Nephron (organoid): Measurements from ENCODE around the gene UNC13A.
A peak's percentile ranks its signal among the peaks of the same experiment; 100 is the strongest.

Source experiments
- H3K27ac Mint-ChIP-seq, 3 experiments: 2 replicates each; pipeline ENCODE4 v1.8.0; 2020; ENCODE audit warnings: mixed read lengths in 3 of 3, mild to moderate bottlenecking in 2 of 3, moderate library complexity in 1 of 3
- H3K27me3 Mint-ChIP-seq: 2 replicates; pipeline ENCODE4 v1.8.0; 2021; ENCODE audit warnings: low read depth, mild to moderate bottlenecking, moderate library complexity, mixed read lengths
- H3K36me3 Mint-ChIP-seq: 2 replicates; pipeline ENCODE4 v1.8.0; 2020; ENCODE audit warnings: low read depth, mixed read lengths
- H3K4me1 Mint-ChIP-seq: 2 replicates; pipeline ENCODE4 v1.8.0; 2020; ENCODE audit warnings: mixed read lengths
- H3K4me3 Mint-ChIP-seq, 3 experiments: 2 replicates each; pipeline ENCODE4 v1.8.0; 2020; ENCODE audit warnings: mild to moderate bottlenecking in 3 of 3, mixed read lengths in 3 of 3, moderate library complexity in 2 of 3
- H3K9me3 Mint-ChIP-seq: 2 replicates; pipeline ENCODE4 v1.8.0; 2020; ENCODE audit warnings: mixed read lengths
- TF ChIP-seq, protein P1 (sequence below), 3 experiments: fragments of 200-600 bp; sonication (generic); IDR thresholded peaks; one replicate each; pipeline ENCODE4 v1.5.0; 2021; ENCODE audit warnings: antibody characterized with exemption in 3 of 3; ENCODE audit not compliant: unreplicated experiment in 3 of 3

The UNC13A gene

DNA sequence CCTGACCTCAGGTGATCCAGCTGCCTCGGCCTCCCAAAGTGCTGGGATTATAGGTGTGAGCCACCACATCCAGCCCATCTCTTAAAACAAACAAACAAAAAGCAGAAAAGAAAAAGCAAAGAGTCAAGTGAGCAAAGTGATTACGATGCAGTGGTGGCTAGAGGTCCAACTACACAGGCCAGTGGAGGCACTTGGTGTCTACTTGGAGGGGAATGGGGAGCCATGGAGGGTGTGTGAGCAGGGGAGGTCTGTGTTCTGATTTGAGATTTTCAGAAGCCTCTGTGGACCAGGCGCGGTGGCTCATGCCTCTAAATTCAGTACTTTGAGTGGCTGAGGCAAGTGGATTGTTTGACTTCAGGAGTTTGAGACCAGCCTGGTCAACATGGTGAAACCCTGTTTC, 126.1 kb downstream of the UNC13A start:
- TF ChIP-seq, protein P1, sequence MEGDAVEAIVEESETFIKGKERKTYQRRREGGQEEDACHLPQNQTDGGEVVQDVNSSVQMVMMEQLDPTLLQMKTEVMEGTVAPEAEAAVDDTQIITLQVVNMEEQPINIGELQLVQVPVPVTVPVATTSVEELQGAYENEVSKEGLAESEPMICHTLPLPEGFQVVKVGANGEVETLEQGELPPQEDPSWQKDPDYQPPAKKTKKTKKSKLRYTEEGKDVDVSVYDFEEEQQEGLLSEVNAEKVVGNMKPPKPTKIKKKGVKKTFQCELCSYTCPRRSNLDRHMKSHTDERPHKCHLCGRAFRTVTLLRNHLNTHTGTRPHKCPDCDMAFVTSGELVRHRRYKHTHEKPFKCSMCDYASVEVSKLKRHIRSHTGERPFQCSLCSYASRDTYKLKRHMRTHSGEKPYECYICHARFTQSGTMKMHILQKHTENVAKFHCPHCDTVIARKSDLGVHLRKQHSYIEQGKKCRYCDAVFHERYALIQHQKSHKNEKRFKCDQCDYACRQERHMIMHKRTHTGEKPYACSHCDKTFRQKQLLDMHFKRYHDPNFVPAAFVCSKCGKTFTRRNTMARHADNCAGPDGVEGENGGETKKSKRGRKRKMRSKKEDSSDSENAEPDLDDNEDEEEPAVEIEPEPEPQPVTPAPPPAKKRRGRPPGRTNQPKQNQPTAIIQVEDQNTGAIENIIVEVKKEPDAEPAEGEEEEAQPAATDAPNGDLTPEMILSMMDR (IDR thresholded peaks at IDR 0.05; ENCODE audit: unreplicated experiment in 3 of 3), result no peak
- H3K4me1 Mint-ChIP-seq, result no peaks in the 10 kb centered on the region
- no peak overlapping the region for H3K27ac Mint-ChIP-seq
- H3K36me3 Mint-ChIP-seq, result peaks cover 28% of the 10 kb centered on the region
- no peak overlapping the region for H3K4me3 Mint-ChIP-seq
- H3K9me3 Mint-ChIP-seq, result no peaks in the 10 kb centered on the region
- H3K27me3 Mint-ChIP-seq, result no peaks in the 10 kb centered on the region

- H3K27me3 Mint-ChIP-seq, result no peaks in the 10 kb centered on the region
- H3K27ac Mint-ChIP-seq, result peak overlapping the region in 1 of 3 experiments; percentile 20
- peak overlapping the region in 2 of 3 experiments; percentile 49 to 50 for H3K4me3 Mint-ChIP-seq
These were observed 128.0 kb downstream of the UNC13A start for GRCh38 chr19:17560205-17560595.

GRCh38 chr19:17557466-17557865, 130.7 kb downstream of the UNC13A start:
- Mint-ChIP-seq H3K4me3 (peak overlapping the region; percentile 85 to 90 (median 86)), H3K9me3 (peaks cover 2% of the 10 kb centered on the region), H3K4me1 (peaks cover 8% of the 10 kb centered on the region), H3K27ac (no peak overlapping the region), H3K27me3 (peaks cover 5% of the 10 kb centered on the region), H3K36me3 (peaks cover 20% of the 10 kb centered on the region)
- TF ChIP-seq, protein P1 (IDR thresholded peaks at IDR 0.05; ENCODE audit: unreplicated experiment in 3 of 3), result no peak

More at GRCh38 chr19:17560205-17560595, 128.0 kb downstream of the UNC13A start:
- Mint-ChIP-seq H3K36me3 (peaks cover 26% of the 10 kb centered on the region), H3K4me1 (no peaks in the 10 kb centered on the region), H3K9me3 (no peaks in the 10 kb centered on the region)
- TF ChIP-seq, protein P1 (IDR thresholded peaks at IDR 0.05; ENCODE audit: unreplicated experiment in 3 of 3), result no peak

DNA sequence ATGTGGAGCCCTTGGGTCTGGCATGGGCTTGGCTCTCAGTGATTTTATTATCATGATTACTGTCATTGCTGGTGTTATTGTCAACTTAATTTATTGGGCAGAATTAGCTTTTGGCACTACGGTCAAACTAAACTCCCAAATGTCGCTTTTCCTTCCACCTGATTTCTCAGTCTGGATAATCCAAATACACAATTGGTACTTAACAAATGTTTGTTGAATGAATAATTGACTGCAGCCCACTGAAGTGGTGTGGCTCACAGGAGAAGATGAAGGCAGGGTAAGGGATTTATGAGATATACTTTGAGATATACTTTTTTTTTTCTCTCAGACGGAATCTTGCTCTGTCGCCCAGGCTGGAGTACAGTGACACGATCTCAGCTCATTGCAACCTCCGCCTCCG, 131.2 kb downstream of the UNC13A start:
- Mint-ChIP-seq H3K9me3 (peaks cover 2% of the 10 kb centered on the region), H3K4me3 (peak overlapping the region; percentile 85 to 90 (median 86)), H3K27ac (no peak overlapping the region), H3K36me3 (peaks cover 18% of the 10 kb centered on the region), H3K27me3 (peaks cover 5% of the 10 kb centered on the region), H3K4me1 (peaks cover 8% of the 10 kb centered on the region)
- TF ChIP-seq, protein P1 (IDR thresholded peaks at IDR 0.05; ENCODE audit: unreplicated experiment in 3 of 3), result no peak

DNA sequence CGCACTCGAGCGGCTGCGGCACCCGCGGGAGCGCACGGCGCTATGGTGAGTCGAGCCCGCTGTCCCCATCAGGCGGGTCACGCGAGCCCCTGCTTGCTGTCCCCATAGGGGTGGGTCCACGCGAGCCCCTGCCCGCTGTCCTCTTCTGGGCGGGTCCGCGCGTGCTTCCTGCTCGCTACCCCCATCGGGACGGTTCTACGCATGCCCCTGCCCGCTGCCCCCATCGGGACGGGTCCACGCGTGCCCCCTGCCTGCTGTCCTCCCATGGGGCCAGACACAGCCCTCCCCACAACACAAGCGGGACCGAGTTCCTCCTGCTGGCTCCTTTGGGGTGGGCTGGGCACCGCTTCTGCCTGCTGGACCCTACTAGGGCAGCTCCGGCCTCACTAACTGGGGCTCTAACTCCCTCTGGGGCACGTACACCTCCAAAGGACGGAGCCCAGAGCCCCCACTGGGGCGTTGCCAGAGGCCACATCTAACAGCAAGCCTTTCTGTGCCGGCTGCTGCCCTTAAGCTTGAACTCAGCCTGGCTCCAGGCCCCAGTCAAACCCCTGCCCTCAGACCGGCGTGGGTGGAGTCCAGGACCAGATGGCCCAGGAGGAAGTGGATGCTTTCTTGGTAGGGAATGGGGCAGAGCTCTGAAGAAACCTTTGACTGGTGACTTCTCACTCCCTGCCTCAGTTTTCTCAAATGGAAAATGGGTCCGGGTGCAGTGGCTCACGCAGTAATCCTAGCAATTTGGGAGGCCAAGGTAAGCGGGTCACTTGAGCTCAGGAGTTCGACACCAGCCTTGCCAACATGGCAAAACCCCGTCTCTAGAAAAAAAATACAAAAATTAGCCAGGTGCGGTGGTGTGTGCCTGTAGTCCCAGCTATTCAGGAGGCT, 132.0 kb downstream of the UNC13A start:
- Mint-ChIP-seq H3K36me3 (peaks cover 14% of the 10 kb centered on the region), H3K27me3 (peaks cover 5% of the 10 kb centered on the region), H3K4me3 (peak overlapping the region; percentile 85 to 90 (median 86)), H3K4me1 (peaks cover 8% of the 10 kb centered on the region), H3K9me3 (peaks cover 2% of the 10 kb centered on the region), H3K27ac (peak overlapping the region in 1 of 3 experiments; percentile 33)
- TF ChIP-seq, protein P1 (IDR thresholded peaks at IDR 0.05; ENCODE audit: unreplicated experiment in 3 of 3), result no peak
